ENCODE measurements around the gene ELMO3. TPM values are rescaled to one million over a fixed set of nuclear protein-coding genes. Genes with fewer than 3 reads are reported as not detected.

ELMO3 gene
- total and polyA plus RNA-seq, 7 donors: 0.26 to 0.82 (median 0.53) TPM

DNA sequence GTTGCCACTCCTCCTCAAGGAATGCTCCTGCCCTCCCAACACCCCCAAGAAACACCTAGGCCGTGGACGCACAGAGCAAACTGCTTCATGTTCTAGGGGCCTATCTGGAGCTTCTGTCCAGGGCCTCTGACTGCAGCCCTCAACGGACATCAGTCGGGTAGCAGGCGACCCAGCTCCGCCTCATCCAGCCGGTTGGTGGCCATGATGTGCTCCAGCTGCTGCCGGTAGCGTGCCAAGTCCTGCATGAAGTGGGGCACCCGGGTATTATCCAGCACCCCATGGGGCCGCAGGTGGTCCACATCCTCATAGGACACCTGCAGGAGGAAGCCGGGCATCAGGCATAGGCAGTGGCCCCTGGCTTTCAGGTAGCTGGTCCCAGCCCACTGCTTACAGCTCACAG is 22.3 kb upstream of the ELMO3 start:
- no peak for DNase-seq
- no peak overlapping the region for H3K27ac ChIP-seq
- TF ChIP-seq CTCF (IDR thresholded peaks at IDR 0.05): no peak
- 55 to 68% (median 58%) methylated on average over 12 of the region's 12 CpGs for WGBS, 3 donors
- ATAC-seq: no peak
- no peak overlapping the region for H3K4me3 ChIP-seq
- no peaks in the 10 kb centered on the region for H3K27me3 ChIP-seq (ENCODE audit: insufficient read depth in 3 of 3, low read length in 2 of 3)
- H3K9me3 ChIP-seq: no peaks in the 10 kb centered on the region
- intact Hi-C loops (cut with DNase I): no loop called here
- peaks cover 0 to 10% of the 10 kb centered on the region in 2 donors for H3K36me3 ChIP-seq (ENCODE audit: insufficient read depth in 1 of 2, low read depth in 1 of 2)
- peaks cover 43% of the 10 kb centered on the region for H3K4me1 ChIP-seq

GRCh38 chr16:67177743-67178699 is 20.9 kb upstream of the ELMO3 start:
- peaks cover 0 to 10% of the 10 kb centered on the region in 2 donors for H3K36me3 ChIP-seq (ENCODE audit: insufficient read depth in 1 of 2, low read depth in 1 of 2)
- no peak for TF ChIP-seq CTCF (IDR thresholded peaks at IDR 0.05)
- peak; percentile 69 to 81 for DNase-seq
- peaks cover 41% of the 10 kb centered on the region for H3K4me1 ChIP-seq
- H3K27me3 ChIP-seq (ENCODE audit: insufficient read depth in 3 of 3, low read length in 2 of 3): no peaks in the 10 kb centered on the region
- H3K27ac ChIP-seq: peak overlapping the region; percentile 34
- peak; percentile 29 to 41 (median 34) for ATAC-seq
- H3K4me3 ChIP-seq: peak overlapping the region; percentile 60
- no peaks in the 10 kb centered on the region for H3K9me3 ChIP-seq
- intact Hi-C loops (cut with DNase I): no loop called here
- 4 to 5% (median 5%) methylated on average over 56 to 73 of the region's 73 CpGs for WGBS, 3 donors

DNA sequence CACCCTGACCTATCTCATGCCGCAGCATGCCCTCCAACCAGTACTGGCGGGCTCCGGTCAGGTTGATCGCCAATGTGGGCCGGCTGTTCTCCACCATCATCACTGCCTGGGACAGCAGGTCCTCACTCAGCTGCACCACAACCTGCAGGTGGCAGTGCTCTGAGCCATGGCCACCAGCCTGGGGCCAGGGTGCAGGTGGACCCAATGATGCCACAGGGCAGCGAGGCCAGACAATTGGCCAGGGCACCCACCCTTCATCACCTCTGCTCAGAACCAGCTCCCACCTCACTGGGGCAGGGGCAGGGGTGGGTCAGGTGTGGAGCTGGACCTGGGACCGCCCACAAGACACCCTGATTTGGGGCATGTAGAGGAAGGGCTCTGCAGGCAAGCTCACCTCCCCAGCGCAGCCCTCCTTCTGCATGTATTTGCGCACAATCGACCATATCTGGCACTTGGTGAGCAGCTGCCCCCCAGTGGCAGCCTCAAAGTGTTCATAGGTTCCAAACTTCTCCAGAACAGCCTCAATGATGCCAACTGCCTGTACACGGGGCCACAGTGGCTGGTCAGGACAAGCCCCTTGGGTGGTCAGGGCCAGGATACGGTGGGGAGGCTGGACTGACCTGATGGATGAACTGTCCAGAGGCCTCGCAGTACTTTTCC is 19.4 kb upstream of the ELMO3 start:
- Histone ChIP-seq H3K4me1 (peaks cover 35% of the 10 kb centered on the region), H3K9me3 (no peaks in the 10 kb centered on the region), H3K27me3 (ENCODE audit: insufficient read depth in 3 of 3, low read length in 2 of 3) (no peaks in the 10 kb centered on the region), H3K27ac (no peak overlapping the region), H3K4me3 (no peak overlapping the region), H3K36me3 (ENCODE audit: insufficient read depth in 1 of 2, low read depth in 1 of 2) (peaks cover 0 to 10% of the 10 kb centered on the region in 2 donors)
- intact Hi-C loops (cut with DNase I): no loop called here
- 86 to 90% (median 90%) methylated on average over 13 of the region's 13 CpGs for WGBS, 3 donors
- no peak for TF ChIP-seq CTCF (IDR thresholded peaks at IDR 0.05)
- no peak for DNase-seq
- no peak for ATAC-seq

DNA sequence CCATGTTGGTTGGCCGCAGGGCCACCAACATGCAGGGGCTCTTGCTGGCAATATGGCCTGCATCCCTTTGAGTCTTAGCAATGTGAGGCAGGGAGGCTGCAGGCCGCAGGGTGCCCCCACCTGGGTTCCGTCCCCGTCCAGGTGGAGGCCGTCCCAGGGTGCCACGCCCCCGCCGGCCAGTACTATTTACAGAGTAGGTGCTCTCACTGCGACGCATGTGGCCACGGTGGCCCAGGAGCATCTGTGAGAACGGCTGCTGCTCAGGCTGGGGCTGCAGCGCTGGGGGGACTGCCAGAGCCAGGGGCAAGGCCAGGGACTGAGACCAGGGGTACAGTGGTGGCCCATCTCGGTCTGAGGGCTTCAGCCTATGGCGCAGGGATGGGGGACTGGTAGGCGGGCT is 18.8 kb upstream of the ELMO3 start:
- DNase-seq (no peak), ATAC-seq (no peak)
- Histone ChIP-seq H3K9me3 (no peaks in the 10 kb centered on the region), H3K27me3 (ENCODE audit: insufficient read depth in 3 of 3, low read length in 2 of 3) (no peaks in the 10 kb centered on the region), H3K4me1 (peaks cover 35% of the 10 kb centered on the region), H3K36me3 (ENCODE audit: insufficient read depth in 1 of 2, low read depth in 1 of 2) (peaks cover 0 to 6% of the 10 kb centered on the region in 2 donors), H3K4me3 (no peak overlapping the region), H3K27ac (no peak overlapping the region)
- intact Hi-C loops (cut with DNase I): no loop called here
- TF ChIP-seq CTCF (IDR thresholded peaks at IDR 0.05): no peak
- WGBS, 3 donors: 89 to 95% (median 94%) methylated on average over 15 to 16 of the region's 16 CpGs
